ENCODE results near the gene MAP3K21.

The MAP3K21 gene

GRCh38 chr1:233304489-233305102 lies 22.9 kb upstream of the MAP3K21 start:
- no peaks in the 10 kb centered on the region for H3K27me3 ChIP-seq (ENCODE audit: insufficient read depth, insufficient read length)
- DNase-seq (ENCODE audit: low read depth, low spot score), result no peak
- no peak overlapping the region for H3K9ac ChIP-seq (ENCODE audit: insufficient read length, low read depth)
- H3K4me1 ChIP-seq (ENCODE audit: insufficient read depth, insufficient read length), result peaks cover 3% of the 10 kb centered on the region
- no peaks in the 10 kb centered on the region for H3K36me3 ChIP-seq (ENCODE audit: insufficient read depth, insufficient read length, low read length)
- no peak overlapping the region for H3K4me3 ChIP-seq (ENCODE audit: insufficient read length, low read depth)
- no peak for TF ChIP-seq YY1 (IDR thresholded peaks at IDR 0.05; ENCODE audit: insufficient read depth, insufficient read length)
- TF ChIP-seq SUZ12 (IDR thresholded peaks at IDR 0.05; ENCODE audit: extremely low read depth, insufficient read depth, insufficient read length), result no peak
- no peak for TF ChIP-seq ZNF274 (IDR thresholded peaks at IDR 0.05; ENCODE audit: low read depth, low read length)
- peaks cover 14% of the 10 kb centered on the region for H3K9me3 ChIP-seq (ENCODE audit: insufficient read depth, low read length)

GRCh38 chr1:233313434-233314155 lies 13.9 kb upstream of the MAP3K21 start:
- TF ChIP-seq YY1 (IDR thresholded peaks at IDR 0.05; ENCODE audit: insufficient read depth, insufficient read length) (no peak), SUZ12 (IDR thresholded peaks at IDR 0.05; ENCODE audit: extremely low read depth, insufficient read depth, insufficient read length) (no peak), ZNF274 (IDR thresholded peaks at IDR 0.05; ENCODE audit: low read depth, low read length) (no peak)
- no peak for DNase-seq (ENCODE audit: low read depth, low spot score)
- H3K36me3 ChIP-seq (ENCODE audit: insufficient read depth, insufficient read length, low read length), result no peaks in the 10 kb centered on the region
- no peaks in the 10 kb centered on the region for H3K27me3 ChIP-seq (ENCODE audit: insufficient read depth, insufficient read length)
- H3K4me3 ChIP-seq (ENCODE audit: insufficient read length, low read depth), result no peak overlapping the region
- no peak overlapping the region for H3K9ac ChIP-seq (ENCODE audit: insufficient read length, low read depth)
- H3K9me3 ChIP-seq (ENCODE audit: insufficient read depth, low read length), result no peaks in the 10 kb centered on the region
- H3K4me1 ChIP-seq (ENCODE audit: insufficient read depth, insufficient read length), result no peaks in the 10 kb centered on the region

- Histone ChIP-seq H3K9ac (ENCODE audit: insufficient read length, low read depth) (no peak overlapping the region), H3K4me1 (ENCODE audit: insufficient read depth, insufficient read length) (no peaks in the 10 kb centered on the region), H3K36me3 (ENCODE audit: insufficient read depth, insufficient read length, low read length) (no peaks in the 10 kb centered on the region), H3K9me3 (ENCODE audit: insufficient read depth, low read length) (no peaks in the 10 kb centered on the region), H3K27me3 (ENCODE audit: insufficient read depth, insufficient read length) (no peaks in the 10 kb centered on the region), H3K4me3 (ENCODE audit: insufficient read length, low read depth) (no peak overlapping the region)
- DNase-seq (ENCODE audit: low read depth, low spot score), result no peak
- TF ChIP-seq SUZ12 (IDR thresholded peaks at IDR 0.05; ENCODE audit: extremely low read depth, insufficient read depth, insufficient read length) (no peak), YY1 (IDR thresholded peaks at IDR 0.05; ENCODE audit: insufficient read depth, insufficient read length) (no peak), ZNF274 (IDR thresholded peaks at IDR 0.05; ENCODE audit: low read depth, low read length) (no peak)
Observed at GRCh38 chr1:233315718-233316301, 11.7 kb upstream of the MAP3K21 start.

GRCh38 chr1:233316473-233316872 lies 11.1 kb upstream of the MAP3K21 start:
- TF ChIP-seq SUZ12 (IDR thresholded peaks at IDR 0.05; ENCODE audit: extremely low read depth, insufficient read depth, insufficient read length) (no peak), YY1 (IDR thresholded peaks at IDR 0.05; ENCODE audit: insufficient read depth, insufficient read length) (no peak), ZNF274 (IDR thresholded peaks at IDR 0.05; ENCODE audit: low read depth, low read length) (no peak)
- no peaks in the 10 kb centered on the region for H3K27me3 ChIP-seq (ENCODE audit: insufficient read depth, insufficient read length)
- H3K9me3 ChIP-seq (ENCODE audit: insufficient read depth, low read length), result no peaks in the 10 kb centered on the region
- no peaks in the 10 kb centered on the region for H3K36me3 ChIP-seq (ENCODE audit: insufficient read depth, insufficient read length, low read length)
- H3K4me1 ChIP-seq (ENCODE audit: insufficient read depth, insufficient read length), result no peaks in the 10 kb centered on the region
- H3K9ac ChIP-seq (ENCODE audit: insufficient read length, low read depth), result no peak overlapping the region
- H3K4me3 ChIP-seq (ENCODE audit: insufficient read length, low read depth), result no peak overlapping the region
- no peak for DNase-seq (ENCODE audit: low read depth, low spot score)

GRCh38 chr1:233319272-233319671 lies 8.3 kb upstream of the MAP3K21 start:
- TF ChIP-seq YY1 (IDR thresholded peaks at IDR 0.05; ENCODE audit: insufficient read depth, insufficient read length), result no peak
- no peak for TF ChIP-seq ZNF274 (IDR thresholded peaks at IDR 0.05; ENCODE audit: low read depth, low read length)
- Histone ChIP-seq H3K4me1 (ENCODE audit: insufficient read depth, insufficient read length) (no peaks in the 10 kb centered on the region), H3K9ac (ENCODE audit: insufficient read length, low read depth) (no peak overlapping the region), H3K9me3 (ENCODE audit: insufficient read depth, low read length) (no peaks in the 10 kb centered on the region), H3K27me3 (ENCODE audit: insufficient read depth, insufficient read length) (no peaks in the 10 kb centered on the region), H3K4me3 (ENCODE audit: insufficient read length, low read depth) (no peak overlapping the region), H3K36me3 (ENCODE audit: insufficient read depth, insufficient read length, low read length) (no peaks in the 10 kb centered on the region)
- no peak for DNase-seq (ENCODE audit: low read depth, low spot score)

GRCh38 chr1:233320023-233320422 lies 7.5 kb upstream of the MAP3K21 start:
- no peaks in the 10 kb centered on the region for H3K27me3 ChIP-seq (ENCODE audit: insufficient read depth, insufficient read length)
- H3K4me3 ChIP-seq (ENCODE audit: insufficient read length, low read depth), result no peak overlapping the region
- DNase-seq (ENCODE audit: low read depth, low spot score), result no peak
- no peaks in the 10 kb centered on the region for H3K4me1 ChIP-seq (ENCODE audit: insufficient read depth, insufficient read length)
- H3K9me3 ChIP-seq (ENCODE audit: insufficient read depth, low read length), result no peaks in the 10 kb centered on the region
- no peak overlapping the region for H3K9ac ChIP-seq (ENCODE audit: insufficient read length, low read depth)
- TF ChIP-seq SUZ12 (IDR thresholded peaks at IDR 0.05; ENCODE audit: extremely low read depth, insufficient read depth, insufficient read length) (no peak), YY1 (IDR thresholded peaks at IDR 0.05; ENCODE audit: insufficient read depth, insufficient read length) (no peak), ZNF274 (IDR thresholded peaks at IDR 0.05; ENCODE audit: low read depth, low read length) (no peak)
- no peaks in the 10 kb centered on the region for H3K36me3 ChIP-seq (ENCODE audit: insufficient read depth, insufficient read length, low read length)

- no peaks in the 10 kb centered on the region for H3K9me3 ChIP-seq (ENCODE audit: insufficient read depth, low read length)
Observed at GRCh38 chr1:233323718-233324117, 3.8 kb upstream of the MAP3K21 start.

More at GRCh38 chr1:233323718-233324117, 3.8 kb upstream of the MAP3K21 start:
- Histone ChIP-seq H3K36me3 (ENCODE audit: insufficient read depth, insufficient read length, low read length) (no peaks in the 10 kb centered on the region), H3K4me3 (ENCODE audit: insufficient read length, low read depth) (no peak overlapping the region), H3K9ac (ENCODE audit: insufficient read length, low read depth) (no peak overlapping the region), H3K27me3 (ENCODE audit: insufficient read depth, insufficient read length) (peaks cover 26% of the 10 kb centered on the region), H3K4me1 (ENCODE audit: insufficient read depth, insufficient read length) (no peaks in the 10 kb centered on the region)
- TF ChIP-seq ZNF274 (IDR thresholded peaks at IDR 0.05; ENCODE audit: low read depth, low read length), result no peak
- no peak for DNase-seq (ENCODE audit: low read depth, low spot score)
